SK-N-SH treated with all-trans-retinoic acid at 6 μM for 48 hours (cell line): ENCODE results near the gene FAM110D.

Experiments
- ATAC-seq: fragments of 200-7000 bp; cut with Tn5 transposase; 3 replicates; pipeline ENCODE4 v1.9.1; 2020; ENCODE audit warnings: mild to moderate bottlenecking, moderate library complexity
- ARNTL ChIP-seq: fragments of 450-650 bp; formaldehyde crosslinking; IDR thresholded peaks from 2 replicates; pipeline ENCODE4 v1.5.0; 2020; ENCODE audit warnings: low read depth, mild to moderate bottlenecking, moderate library complexity, borderline replicate concordance
- BACH2 ChIP-seq: fragments of 250-450 bp; sonication (Bioruptor Pico); IDR thresholded peaks from 2 replicates; pipeline ENCODE4 v1.9.0; 2021; ENCODE audit warnings: mild to moderate bottlenecking, borderline replicate concordance
- CREB5 ChIP-seq: fragments of 250-450 bp; sonication (Bioruptor Pico); IDR thresholded peaks from 2 replicates; pipeline ENCODE4 v1.5.1; 2020; ENCODE audit warnings: low read depth, mild to moderate bottlenecking, moderate library complexity
- ESRRG ChIP-seq: fragments of 250-450 bp; sonication (Bioruptor Pico); IDR thresholded peaks from 2 replicates; pipeline ENCODE4 v1.6.1; 2021; ENCODE audit warnings: mild to moderate bottlenecking
- ISL1 ChIP-seq: fragments of 250-450 bp; sonication (Bioruptor Pico); IDR thresholded peaks from 2 replicates; pipeline ENCODE4 v2.1.2; 2022; ENCODE audit warnings: mild to moderate bottlenecking, moderate library complexity
- OSR1 ChIP-seq: fragments of 250-450 bp; sonication (Bioruptor Pico); IDR thresholded peaks from 2 replicates; pipeline ENCODE4 v1.8.0; 2022; ENCODE audit warnings: moderate library complexity, mild to moderate bottlenecking, inconsistent platforms
- PATZ1 ChIP-seq: fragments of 250-450 bp; sonication (Bioruptor Pico); IDR thresholded peaks from 2 replicates; pipeline ENCODE4 v1.8.0; 2020; ENCODE audit warnings: mild to moderate bottlenecking, moderate library complexity, borderline replicate concordance
- RARB ChIP-seq: fragments of 250-450 bp; sonication (Bioruptor Pico); IDR thresholded peaks from 2 replicates; pipeline ENCODE4 v1.8.0; 2021; ENCODE audit warnings: mild to moderate bottlenecking, moderate library complexity
- SNAI2 ChIP-seq: fragments of 250-450 bp; sonication (Bioruptor Pico); IDR thresholded peaks from 2 replicates; pipeline ENCODE4 v1.5.0; 2020; ENCODE audit warnings: mild to moderate bottlenecking, moderate library complexity
- TOX ChIP-seq: fragments of 250-450 bp; sonication (Bioruptor Pico); IDR thresholded peaks from 2 replicates; pipeline ENCODE4 v1.8.0; 2021; ENCODE audit warnings: mild to moderate bottlenecking, moderate library complexity, borderline replicate concordance
- ZFP3 ChIP-seq: fragments of 250-450 bp; sonication (Bioruptor Pico); IDR thresholded peaks from 2 replicates; pipeline ENCODE4 v1.5.0; 2020; ENCODE audit warnings: mild to moderate bottlenecking, moderate library complexity
- ZFP30 ChIP-seq: fragments of 450-650 bp; formaldehyde crosslinking; IDR thresholded peaks from 2 replicates; pipeline ENCODE4 v1.5.0; 2022; ENCODE audit warnings: mild to moderate bottlenecking, moderate library complexity
- ZNF565 ChIP-seq: fragments of 450-650 bp; formaldehyde crosslinking; conservative IDR thresholded peaks from 2 replicates; pipeline ENCODE4 v1.5.0; 2020; ENCODE audit warnings: low read depth, mild to moderate bottlenecking, moderate library complexity
- TF ChIP-seq, protein P1 (sequence below): fragments of 250-450 bp; sonication (Bioruptor Pico); IDR thresholded peaks from 2 replicates; pipeline ENCODE4 v1.5.0; 2020; ENCODE audit warnings: mild to moderate bottlenecking, moderate library complexity
- TF ChIP-seq, protein P2 (sequence below): fragments of 250-450 bp; sonication (Bioruptor Pico); IDR thresholded peaks from 2 replicates; pipeline ENCODE4 v1.8.0; 2021; ENCODE audit warnings: low read depth, mild to moderate bottlenecking, moderate library complexity, borderline replicate concordance

The FAM110D gene

DNA sequence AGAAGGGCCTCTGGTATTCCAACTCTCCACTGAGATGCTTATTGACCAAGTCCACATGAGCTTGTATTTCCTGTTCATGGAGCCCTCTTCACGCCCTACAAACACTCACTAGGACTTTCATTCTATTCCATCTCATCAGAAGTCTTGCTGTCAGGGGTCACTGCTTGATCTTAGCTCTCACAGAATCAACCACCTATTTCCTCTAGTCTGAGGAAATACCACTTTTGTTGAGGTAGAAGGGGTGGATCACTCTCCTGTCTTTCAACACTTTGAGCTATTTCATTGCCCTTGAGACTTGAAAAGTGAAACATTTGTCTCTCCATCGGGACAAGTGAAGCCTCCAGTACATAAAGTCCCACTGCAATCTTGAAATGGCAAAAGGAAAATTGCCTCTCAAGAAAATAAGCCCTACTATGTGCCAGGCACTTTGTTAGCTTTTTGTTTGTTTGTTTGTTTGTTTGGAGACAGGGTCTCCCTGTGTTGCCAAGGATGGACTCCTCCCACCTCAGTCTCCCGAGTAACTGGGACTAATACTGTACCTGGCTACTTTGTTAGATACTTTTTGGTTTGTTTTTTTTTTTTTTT is 19.8 kb upstream of the FAM110D start:
- no peak for ATAC-seq
- TF ChIP-seq, protein P1, sequence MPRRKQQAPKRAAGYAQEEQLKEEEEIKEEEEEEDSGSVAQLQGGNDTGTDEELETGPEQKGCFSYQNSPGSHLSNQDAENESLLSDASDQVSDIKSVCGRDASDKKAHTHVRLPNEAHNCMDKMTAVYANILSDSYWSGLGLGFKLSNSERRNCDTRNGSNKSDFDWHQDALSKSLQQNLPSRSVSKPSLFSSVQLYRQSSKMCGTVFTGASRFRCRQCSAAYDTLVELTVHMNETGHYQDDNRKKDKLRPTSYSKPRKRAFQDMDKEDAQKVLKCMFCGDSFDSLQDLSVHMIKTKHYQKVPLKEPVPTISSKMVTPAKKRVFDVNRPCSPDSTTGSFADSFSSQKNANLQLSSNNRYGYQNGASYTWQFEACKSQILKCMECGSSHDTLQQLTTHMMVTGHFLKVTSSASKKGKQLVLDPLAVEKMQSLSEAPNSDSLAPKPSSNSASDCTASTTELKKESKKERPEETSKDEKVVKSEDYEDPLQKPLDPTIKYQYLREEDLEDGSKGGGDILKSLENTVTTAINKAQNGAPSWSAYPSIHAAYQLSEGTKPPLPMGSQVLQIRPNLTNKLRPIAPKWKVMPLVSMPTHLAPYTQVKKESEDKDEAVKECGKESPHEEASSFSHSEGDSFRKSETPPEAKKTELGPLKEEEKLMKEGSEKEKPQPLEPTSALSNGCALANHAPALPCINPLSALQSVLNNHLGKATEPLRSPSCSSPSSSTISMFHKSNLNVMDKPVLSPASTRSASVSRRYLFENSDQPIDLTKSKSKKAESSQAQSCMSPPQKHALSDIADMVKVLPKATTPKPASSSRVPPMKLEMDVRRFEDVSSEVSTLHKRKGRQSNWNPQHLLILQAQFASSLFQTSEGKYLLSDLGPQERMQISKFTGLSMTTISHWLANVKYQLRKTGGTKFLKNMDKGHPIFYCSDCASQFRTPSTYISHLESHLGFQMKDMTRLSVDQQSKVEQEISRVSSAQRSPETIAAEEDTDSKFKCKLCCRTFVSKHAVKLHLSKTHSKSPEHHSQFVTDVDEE (CRISPR knock-in tag): no peak
- TF ChIP-seq TOX (CRISPR knock-in tag): no peak
- TF ChIP-seq OSR1 (CRISPR knock-in tag): no peak
- TF ChIP-seq ZFP30: no peak
- no peak for TF ChIP-seq ARNTL (CRISPR knock-in tag)

- no peak for ATAC-seq
- no peak for TF ChIP-seq CREB5 (CRISPR knock-in tag)
- no peak for TF ChIP-seq ZFP3
- TF ChIP-seq RARB (CRISPR knock-in tag): no peak
- TF ChIP-seq PATZ1 (CRISPR knock-in tag): no peak
- no peak for TF ChIP-seq BACH2
- TF ChIP-seq TOX (CRISPR knock-in tag): no peak
- TF ChIP-seq ESRRG: no peak
- TF ChIP-seq ZNF565 (CRISPR knock-in tag): no peak
- no peak for TF ChIP-seq OSR1 (CRISPR knock-in tag)
- no peak for TF ChIP-seq SNAI2 (CRISPR knock-in tag)
- TF ChIP-seq ISL1 (CRISPR knock-in tag): no peak
- TF ChIP-seq, protein P2, sequence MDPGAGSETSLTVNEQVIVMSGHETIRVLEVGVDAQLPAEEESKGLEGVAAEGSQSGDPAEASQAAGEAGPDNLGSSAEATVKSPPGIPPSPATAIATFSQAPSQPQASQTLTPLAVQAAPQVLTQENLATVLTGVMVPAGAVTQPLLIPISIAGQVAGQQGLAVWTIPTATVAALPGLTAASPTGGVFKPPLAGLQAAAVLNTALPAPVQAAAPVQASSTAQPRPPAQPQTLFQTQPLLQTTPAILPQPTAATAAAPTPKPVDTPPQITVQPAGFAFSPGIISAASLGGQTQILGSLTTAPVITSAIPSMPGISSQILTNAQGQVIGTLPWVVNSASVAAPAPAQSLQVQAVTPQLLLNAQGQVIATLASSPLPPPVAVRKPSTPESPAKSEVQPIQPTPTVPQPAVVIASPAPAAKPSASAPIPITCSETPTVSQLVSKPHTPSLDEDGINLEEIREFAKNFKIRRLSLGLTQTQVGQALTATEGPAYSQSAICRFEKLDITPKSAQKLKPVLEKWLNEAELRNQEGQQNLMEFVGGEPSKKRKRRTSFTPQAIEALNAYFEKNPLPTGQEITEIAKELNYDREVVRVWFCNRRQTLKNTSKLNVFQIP: no peak
- TF ChIP-seq, protein P1 (CRISPR knock-in tag): no peak
Measured at GRCh38 chr1:26142159-26142558, 16.7 kb upstream of the FAM110D start.

- ATAC-seq: peak; percentile 100
- no peak for TF ChIP-seq PATZ1 (CRISPR knock-in tag)
Measured at GRCh38 chr1:26145041-26145959, 13.6 kb upstream of the FAM110D start.
